Ovary (tissue), 9 donors: ENCODE results near the gene SLC22A3. TPM values are rescaled to one million over a fixed set of nuclear protein-coding genes. Genes with fewer than 3 reads are reported as not detected.
"Not testable (repeated sequence)": the region's sequence is repeated elsewhere in the genome, so short reads cannot be mapped to it uniquely, and the experiment has no call there.

ENCODE experiments used
- DNase-seq, 5 donors: peaks; one replicate each; pipeline ENCODE4 v3.0.0-alpha.2; 2019 to 2020
- H3K27ac ChIP-seq, 2 donors: fragments of 200-600 bp; one replicate each; pipeline versions ENCODE4 v1.5.1 to v1.8.0; 2019 to 2022
- H3K27me3 ChIP-seq: fragments of 200-600 bp; one replicate; pipeline ENCODE4 v1.8.0; 2022
- H3K36me3 ChIP-seq: fragments of 200-600 bp; sonication (generic); one replicate; pipeline ENCODE4 v1.5.1; 2019
- H3K4me1 ChIP-seq: one replicate; pipeline ENCODE4 v1.8.1; 2013; ENCODE audit warnings: mild to moderate bottlenecking, moderate library complexity; ENCODE audit not compliant: insufficient read depth
- H3K4me3 ChIP-seq: fragments of 200-600 bp; sonication (generic); one replicate; pipeline ENCODE4 v1.5.1; 2017
- H3K9me3 ChIP-seq, 2 donors: fragments of 200-600 bp in 1 of 2; sonication (generic) in 1 of 2; one replicate each; pipeline versions ENCODE4 v1.5.1 to v1.8.1; 2013 to 2019; ENCODE audit warnings: mild to moderate bottlenecking in 1 of 2, moderate library complexity in 1 of 2
- EP300 ChIP-seq: sonication (generic); formaldehyde crosslinking; IDR thresholded peaks from one replicate; pipeline ENCODE4 v1.6.1; 2017; ENCODE audit warnings: antibody characterized with exemption
- POLR2A ChIP-seq: fragments of 450-650 bp; IDR thresholded peaks from one replicate; pipeline ENCODE4 v1.6.1; 2017; ENCODE audit warnings: antibody characterized with exemption, mild to moderate bottlenecking, moderate library complexity
- WGBS, 3 donors: extraction: QIAGEN DNeasy Blood & Tissue Kit in 1 of 3; methylation state at CpG; one replicate each; pipeline versions ENCODE4 v1.1.5 to v1.1.7; 2013 to 2017; 5-methylcytosine and 5-hydroxymethylcytosine counted together
- intact Hi-C, 4 donors: fragments of 100-400 bp; cut with DNase I; formaldehyde crosslinking; loops; one replicate each; pipeline versions ENCODE4 v1.11.0 to v1.15.1; 2022 to 2023
- polyA plus RNA-seq, 2 donors: library from polyadenylated mRNA; stranded (reverse); fragments of 200-250 nt in 1 of 2; fragments of 350-450 nt in 1 of 2; fragmentation: Illumina TruSeq in 1 of 2; extraction: RNeasy Lipid Tissue Mini Kit (QIAGEN cat#74804) in 1 of 2; gene quantifications; one replicate each; pipeline ENCODE4 v1.2.3, GENCODE V29; 2013 to 2014
- total RNA-seq, 7 donors: library from RNA; depleted of rRNA in 2 of 7; stranded (reverse); fragments of >200 nt in 2 of 7; fragmentation: NEBNext Ultra II Directional in 3 of 7; extraction: Animal tissue kit (Norgen Biotek cat#: 25700) in 3 of 7; gene quantifications; one replicate each; pipeline versions ENCODE4 v1.1.0 to v1.2.4, GENCODE V29; 2016 to 2023
- TF ChIP-seq, protein P1 (sequence below), 3 donors: fragments of 450-650 bp in 2 of 3; fragments of 200-600 bp in 1 of 3; IDR thresholded peaks; one replicate each; pipeline versions ENCODE4 v1.5.1 to v1.8.0; 2016 to 2022; ENCODE audit warnings: antibody characterized with exemption in 3 of 3, mild to moderate bottlenecking in 1 of 3
- donor health status: DM: no; HTN: no; CAD: no; lungs with moderate emphysema.
- donor health status: DM: no; HTN: no; CAD: no.
- donor health status: Bipolar disorder and iron deficiency.
- donor health status: DM: yes; HTN: yes; CAD: no.
- donor health status: DM: no; HTN: no; CAD: no.
- donor health status: DM: yes; HTN: yes; CAD: no.

Gene SLC22A3
- total and polyA plus RNA-seq, 9 donors, result 13.5 to 42.5 (median 30.5) TPM

- no peaks in the 10 kb centered on the region for H3K9me3 ChIP-seq
- no peaks in the 10 kb centered on the region for H3K27me3 ChIP-seq
- DNase-seq, result no peak
- no peaks in the 10 kb centered on the region for H3K4me1 ChIP-seq
- H3K27ac ChIP-seq, result no peak overlapping the region
- TF ChIP-seq POLR2A (no peak), EP300 (no peak)
- TF ChIP-seq, protein P1, sequence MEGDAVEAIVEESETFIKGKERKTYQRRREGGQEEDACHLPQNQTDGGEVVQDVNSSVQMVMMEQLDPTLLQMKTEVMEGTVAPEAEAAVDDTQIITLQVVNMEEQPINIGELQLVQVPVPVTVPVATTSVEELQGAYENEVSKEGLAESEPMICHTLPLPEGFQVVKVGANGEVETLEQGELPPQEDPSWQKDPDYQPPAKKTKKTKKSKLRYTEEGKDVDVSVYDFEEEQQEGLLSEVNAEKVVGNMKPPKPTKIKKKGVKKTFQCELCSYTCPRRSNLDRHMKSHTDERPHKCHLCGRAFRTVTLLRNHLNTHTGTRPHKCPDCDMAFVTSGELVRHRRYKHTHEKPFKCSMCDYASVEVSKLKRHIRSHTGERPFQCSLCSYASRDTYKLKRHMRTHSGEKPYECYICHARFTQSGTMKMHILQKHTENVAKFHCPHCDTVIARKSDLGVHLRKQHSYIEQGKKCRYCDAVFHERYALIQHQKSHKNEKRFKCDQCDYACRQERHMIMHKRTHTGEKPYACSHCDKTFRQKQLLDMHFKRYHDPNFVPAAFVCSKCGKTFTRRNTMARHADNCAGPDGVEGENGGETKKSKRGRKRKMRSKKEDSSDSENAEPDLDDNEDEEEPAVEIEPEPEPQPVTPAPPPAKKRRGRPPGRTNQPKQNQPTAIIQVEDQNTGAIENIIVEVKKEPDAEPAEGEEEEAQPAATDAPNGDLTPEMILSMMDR (IDR thresholded peaks at IDR 0.05), result no peak
- 42 to 55% (median 54%) methylated on average over 4 of the region's 4 CpGs for WGBS, 3 donors
- no peak overlapping the region for H3K4me3 ChIP-seq
- intact Hi-C loops, result no loop called here
- H3K36me3 ChIP-seq, result no peaks in the 10 kb centered on the region
These were observed 20.5 kb downstream of the SLC22A3 start for GRCh38 chr6:160368670-160369069.

- 88 to 94% (median 90%) methylated on average over 3 to 4 of the region's 4 CpGs for WGBS, 3 donors
- H3K4me3 ChIP-seq, DNase-seq, H3K4me1 ChIP-seq, H3K27me3 ChIP-seq, H3K36me3 ChIP-seq, intact Hi-C loops, H3K9me3 ChIP-seq, H3K27ac ChIP-seq: not testable (repeated sequence)
These were observed 25.4 kb downstream of the SLC22A3 start for GRCh38 chr6:160373601-160374000.

- Histone ChIP-seq H3K4me1 (peaks cover 2% of the 10 kb centered on the region), H3K9me3 (no peaks in the 10 kb centered on the region), H3K4me3 (no peak overlapping the region), H3K27ac (no peak overlapping the region), H3K27me3 (no peaks in the 10 kb centered on the region), H3K36me3 (no peaks in the 10 kb centered on the region)
- 65 to 85% (median 78%) methylated on average over 3 of the region's 3 CpGs for WGBS, 3 donors
- TF ChIP-seq, protein P1 (IDR thresholded peaks at IDR 0.05), result no peak
- TF ChIP-seq EP300 (no peak), POLR2A (no peak)
- DNase-seq, result no peak
- intact Hi-C loops, result no loop called here
These were observed 26.8 kb downstream of the SLC22A3 start for GRCh38 chr6:160374836-160375560.

GRCh38 chr6:160375561-160375949, 27.4 kb downstream of the SLC22A3 start:
- intact Hi-C loops, result no loop called here
- Histone ChIP-seq H3K27ac (no peak overlapping the region), H3K36me3 (no peaks in the 10 kb centered on the region), H3K4me3 (no peak overlapping the region), H3K9me3 (no peaks in the 10 kb centered on the region), H3K4me1 (peaks cover 2% of the 10 kb centered on the region), H3K27me3 (no peaks in the 10 kb centered on the region)
- DNase-seq, result no peak
- TF ChIP-seq EP300, result no peak
- TF ChIP-seq POLR2A, result no peak
- TF ChIP-seq, protein P1 (IDR thresholded peaks at IDR 0.05), result no peak
- 93 to 97% (median 96%) methylated on average over 2 of the region's 2 CpGs for WGBS, 3 donors

DNA sequence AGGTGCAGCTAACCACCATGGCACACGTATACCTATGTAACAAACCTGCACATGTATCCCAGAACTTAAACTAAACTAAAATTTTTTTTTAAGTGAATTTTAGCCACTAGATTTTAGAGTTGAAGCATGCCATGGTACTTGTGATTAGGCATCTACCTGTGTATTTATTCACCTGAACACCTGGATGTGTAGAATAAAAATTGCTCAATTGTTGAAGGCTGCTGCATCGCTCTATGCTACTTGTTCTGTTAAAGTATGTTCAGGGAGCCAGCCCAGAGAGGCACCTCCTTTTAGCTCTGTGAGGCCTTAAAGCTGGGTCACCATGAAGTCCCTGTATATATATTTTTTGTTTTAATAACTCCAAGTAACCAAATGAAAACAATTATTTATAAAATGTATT, 28.3 kb downstream of the SLC22A3 start:
- TF ChIP-seq EP300, result no peak
- TF ChIP-seq, protein P1 (IDR thresholded peaks at IDR 0.05), result no peak
- no peak for TF ChIP-seq POLR2A
- Histone ChIP-seq H3K36me3 (no peaks in the 10 kb centered on the region), H3K27ac (no peak overlapping the region), H3K4me1 (peaks cover 2% of the 10 kb centered on the region), H3K9me3 (no peaks in the 10 kb centered on the region), H3K27me3 (no peaks in the 10 kb centered on the region), H3K4me3 (no peak overlapping the region)
- WGBS, 3 donors, result 93 to 98% (median 96%) methylated on average over 2 of the region's 2 CpGs
- no peak for DNase-seq
- intact Hi-C loops, result no loop called here
